ENCODE results near the gene STAG1.

GRCh38 chr3:136535906-136536305, 216.3 kb downstream of the STAG1 start:
- TF ChIP-seq CTCF (IDR thresholded peaks at IDR 0.05) (no peak), POLR2A (IDR thresholded peaks at IDR 0.05; ENCODE audit: low read depth) (no peak)

All from esophagus muscularis mucosa (tissue), 3 donors.